ENCODE measurements around the gene TANC1. TPM values are rescaled to one million over a fixed set of nuclear protein-coding genes. Genes with fewer than 3 reads are reported as not detected.

TANC1 gene
- polyA plus RNA-seq, 1 donor from 2014 or later = 0.37 TPM

DNA sequence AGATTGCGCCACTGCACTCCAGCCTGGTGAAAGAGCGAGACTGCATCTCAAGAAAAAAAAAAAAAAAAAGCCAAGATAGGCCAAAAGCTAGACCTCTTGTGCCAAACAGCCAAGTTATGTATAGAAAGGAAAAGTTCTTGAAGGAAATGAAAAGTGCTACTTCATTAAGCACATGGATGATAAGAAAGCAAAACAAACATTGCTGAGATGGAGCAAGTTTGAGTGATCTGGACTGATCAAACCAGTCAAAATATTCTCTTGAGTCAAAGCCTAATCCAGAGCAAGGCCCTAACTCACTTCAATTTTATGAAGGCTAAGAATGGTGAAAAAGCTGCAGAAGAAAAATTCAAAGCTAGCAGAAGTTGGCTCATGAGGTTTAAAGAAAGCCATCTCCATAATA, 28.1 kb upstream of the TANC1 start:
- TF ChIP-seq, protein P1, sequence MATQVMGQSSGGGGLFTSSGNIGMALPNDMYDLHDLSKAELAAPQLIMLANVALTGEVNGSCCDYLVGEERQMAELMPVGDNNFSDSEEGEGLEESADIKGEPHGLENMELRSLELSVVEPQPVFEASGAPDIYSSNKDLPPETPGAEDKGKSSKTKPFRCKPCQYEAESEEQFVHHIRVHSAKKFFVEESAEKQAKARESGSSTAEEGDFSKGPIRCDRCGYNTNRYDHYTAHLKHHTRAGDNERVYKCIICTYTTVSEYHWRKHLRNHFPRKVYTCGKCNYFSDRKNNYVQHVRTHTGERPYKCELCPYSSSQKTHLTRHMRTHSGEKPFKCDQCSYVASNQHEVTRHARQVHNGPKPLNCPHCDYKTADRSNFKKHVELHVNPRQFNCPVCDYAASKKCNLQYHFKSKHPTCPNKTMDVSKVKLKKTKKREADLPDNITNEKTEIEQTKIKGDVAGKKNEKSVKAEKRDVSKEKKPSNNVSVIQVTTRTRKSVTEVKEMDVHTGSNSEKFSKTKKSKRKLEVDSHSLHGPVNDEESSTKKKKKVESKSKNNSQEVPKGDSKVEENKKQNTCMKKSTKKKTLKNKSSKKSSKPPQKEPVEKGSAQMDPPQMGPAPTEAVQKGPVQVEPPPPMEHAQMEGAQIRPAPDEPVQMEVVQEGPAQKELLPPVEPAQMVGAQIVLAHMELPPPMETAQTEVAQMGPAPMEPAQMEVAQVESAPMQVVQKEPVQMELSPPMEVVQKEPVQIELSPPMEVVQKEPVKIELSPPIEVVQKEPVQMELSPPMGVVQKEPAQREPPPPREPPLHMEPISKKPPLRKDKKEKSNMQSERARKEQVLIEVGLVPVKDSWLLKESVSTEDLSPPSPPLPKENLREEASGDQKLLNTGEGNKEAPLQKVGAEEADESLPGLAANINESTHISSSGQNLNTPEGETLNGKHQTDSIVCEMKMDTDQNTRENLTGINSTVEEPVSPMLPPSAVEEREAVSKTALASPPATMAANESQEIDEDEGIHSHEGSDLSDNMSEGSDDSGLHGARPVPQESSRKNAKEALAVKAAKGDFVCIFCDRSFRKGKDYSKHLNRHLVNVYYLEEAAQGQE (IDR thresholded peaks at IDR 0.05; ENCODE audit: borderline replicate concordance) = no peak
- no peak for TF ChIP-seq SMC3 (conservative IDR thresholded peaks at IDR 0.05; ENCODE audit: poor library complexity)
- no peak for TF ChIP-seq EP300 (conservative IDR thresholded peaks at IDR 0.05; ENCODE audit: poor library complexity, severe bottlenecking)
- TF ChIP-seq TAF1 (IDR thresholded peaks at IDR 0.05; ENCODE audit: low read depth) = no peak
- no peak for TF ChIP-seq EZH2 (IDR thresholded peaks at IDR 0.05; ENCODE audit: borderline replicate concordance, insufficient read depth, low read length, poor library complexity, severe bottlenecking)
- no peak for TF ChIP-seq MXI1 (conservative IDR thresholded peaks at IDR 0.05; ENCODE audit: poor library complexity, severe bottlenecking)
- no peak for TF ChIP-seq POLR2AphosphoS5 (IDR thresholded peaks at IDR 0.05)
- TF ChIP-seq RAD21 (conservative IDR thresholded peaks at IDR 0.05) = no peak
- TF ChIP-seq, protein P2, sequence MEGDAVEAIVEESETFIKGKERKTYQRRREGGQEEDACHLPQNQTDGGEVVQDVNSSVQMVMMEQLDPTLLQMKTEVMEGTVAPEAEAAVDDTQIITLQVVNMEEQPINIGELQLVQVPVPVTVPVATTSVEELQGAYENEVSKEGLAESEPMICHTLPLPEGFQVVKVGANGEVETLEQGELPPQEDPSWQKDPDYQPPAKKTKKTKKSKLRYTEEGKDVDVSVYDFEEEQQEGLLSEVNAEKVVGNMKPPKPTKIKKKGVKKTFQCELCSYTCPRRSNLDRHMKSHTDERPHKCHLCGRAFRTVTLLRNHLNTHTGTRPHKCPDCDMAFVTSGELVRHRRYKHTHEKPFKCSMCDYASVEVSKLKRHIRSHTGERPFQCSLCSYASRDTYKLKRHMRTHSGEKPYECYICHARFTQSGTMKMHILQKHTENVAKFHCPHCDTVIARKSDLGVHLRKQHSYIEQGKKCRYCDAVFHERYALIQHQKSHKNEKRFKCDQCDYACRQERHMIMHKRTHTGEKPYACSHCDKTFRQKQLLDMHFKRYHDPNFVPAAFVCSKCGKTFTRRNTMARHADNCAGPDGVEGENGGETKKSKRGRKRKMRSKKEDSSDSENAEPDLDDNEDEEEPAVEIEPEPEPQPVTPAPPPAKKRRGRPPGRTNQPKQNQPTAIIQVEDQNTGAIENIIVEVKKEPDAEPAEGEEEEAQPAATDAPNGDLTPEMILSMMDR (IDR thresholded peaks at IDR 0.05; ENCODE audit: poor library complexity, severe bottlenecking) = no peak
- Histone ChIP-seq H4K20me1 (ENCODE audit: insufficient read depth) (no peaks in the 10 kb centered on the region), H3K36me3 (ENCODE audit: insufficient read depth, low read length) (no peaks in the 10 kb centered on the region), H2AFZ (ENCODE audit: low read depth, low read length) (no peak overlapping the region), H3F3A (ENCODE audit: insufficient read depth, low read length, poor library complexity, severe bottlenecking) (no peaks in the 10 kb centered on the region), H3K4me3 (ENCODE audit: low read length) (no peak overlapping the region), H3K27me3 (ENCODE audit: insufficient read depth, low read depth, low read length) (no peaks in the 10 kb centered on the region), H3K9me2 (ENCODE audit: insufficient read depth, low read length) (no peaks in the 10 kb centered on the region), H3K4me2 (ENCODE audit: low read length) (no peak overlapping the region), H3K9ac (ENCODE audit: low read length) (no peak overlapping the region), H3K79me2 (replicated peaks; ENCODE audit: insufficient read depth, low read length) (no peaks in the 10 kb centered on the region), H3K27ac (ENCODE audit: low read length) (no peak overlapping the region), H3K9me3 (ENCODE audit: low read length) (no peaks in the 10 kb centered on the region)

GRCh38 chr2:158943973-158944372, 24.5 kb upstream of the TANC1 start:
- H3K9ac ChIP-seq (ENCODE audit: low read length) = no peak overlapping the region
- no peaks in the 10 kb centered on the region for H3K27me3 ChIP-seq (ENCODE audit: insufficient read depth, low read depth, low read length)
- H2AFZ ChIP-seq (ENCODE audit: low read depth, low read length) = no peak overlapping the region
- H3K4me3 ChIP-seq (ENCODE audit: low read length) = no peak overlapping the region
- H3K79me2 ChIP-seq (replicated peaks; ENCODE audit: insufficient read depth, low read length) = no peaks in the 10 kb centered on the region
- H4K20me1 ChIP-seq (ENCODE audit: insufficient read depth) = no peaks in the 10 kb centered on the region
- H3K9me2 ChIP-seq (ENCODE audit: insufficient read depth, low read length) = no peaks in the 10 kb centered on the region
- no peaks in the 10 kb centered on the region for H3F3A ChIP-seq (ENCODE audit: insufficient read depth, low read length, poor library complexity, severe bottlenecking)
- no peak overlapping the region for H3K4me2 ChIP-seq (ENCODE audit: low read length)
- H3K9me3 ChIP-seq (ENCODE audit: low read length) = no peaks in the 10 kb centered on the region
- H3K36me3 ChIP-seq (ENCODE audit: insufficient read depth, low read length) = no peaks in the 10 kb centered on the region
- H3K27ac ChIP-seq (ENCODE audit: low read length) = no peak overlapping the region
- TF ChIP-seq POLR2AphosphoS5 (IDR thresholded peaks at IDR 0.05) (no peak), MXI1 (conservative IDR thresholded peaks at IDR 0.05; ENCODE audit: poor library complexity, severe bottlenecking) (no peak), EP300 (conservative IDR thresholded peaks at IDR 0.05; ENCODE audit: poor library complexity, severe bottlenecking) (no peak), EZH2 (IDR thresholded peaks at IDR 0.05; ENCODE audit: borderline replicate concordance, insufficient read depth, low read length, poor library complexity, severe bottlenecking) (no peak), TAF1 (IDR thresholded peaks at IDR 0.05; ENCODE audit: low read depth) (no peak), RAD21 (conservative IDR thresholded peaks at IDR 0.05) (no peak), SMC3 (conservative IDR thresholded peaks at IDR 0.05; ENCODE audit: poor library complexity) (no peak)
- TF ChIP-seq, protein P1 (IDR thresholded peaks at IDR 0.05; ENCODE audit: borderline replicate concordance) = no peak
- TF ChIP-seq, protein P2 (IDR thresholded peaks at IDR 0.05; ENCODE audit: poor library complexity, severe bottlenecking) = no peak

Data from neural cell (in vitro differentiated cells).